Stimulated activated CD8-positive, alpha-beta memory T cell treated with anti-CD3 and anti-CD28 coated beads, Interleukin-7, amount 100 ng/mL, for 4 hours (primary cell): ENCODE data around the gene SREK1.

Experiments
- DNase-seq, 2 donors: peaks; one replicate each; pipeline ENCODE4 v3.0.0-alpha.2; 2020; ENCODE audit warnings: low read depth in 2 of 2

The SREK1 gene

DNA sequence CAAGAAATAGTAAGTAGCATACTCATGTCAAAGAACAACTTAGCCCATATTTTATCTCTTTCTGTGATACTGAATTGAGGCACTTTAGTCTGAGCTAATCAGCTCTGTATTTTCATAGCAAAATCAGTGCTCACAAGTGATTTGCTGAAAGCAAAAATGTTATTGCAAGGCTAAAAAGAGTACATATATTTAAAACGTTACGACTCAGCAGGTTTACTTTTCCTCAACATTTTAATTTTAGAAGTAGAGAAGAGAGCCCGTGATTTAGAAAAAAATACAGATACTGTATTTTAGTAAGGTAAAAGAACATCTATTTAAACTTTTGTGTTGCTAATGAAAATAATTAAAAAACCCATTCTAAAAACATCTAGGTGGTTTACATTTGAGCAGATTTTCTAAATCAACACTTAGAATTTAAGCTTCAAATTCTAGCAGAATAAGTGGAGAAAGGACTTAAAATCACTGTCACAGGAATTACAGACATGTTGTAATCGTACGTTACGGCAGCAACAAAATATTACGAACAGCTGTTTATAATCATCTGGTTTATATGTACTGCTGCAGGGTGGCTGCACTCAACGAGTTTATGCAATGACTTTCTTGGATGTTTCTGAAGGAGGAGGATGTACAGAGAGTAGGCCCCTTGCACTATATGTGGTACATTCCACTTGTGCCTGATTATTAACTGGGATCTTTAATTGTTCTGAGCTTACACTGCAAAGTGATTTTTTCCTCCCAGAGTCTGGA lies 20.1 kb downstream of the SREK1 start:
- no peak for DNase-seq

DNA sequence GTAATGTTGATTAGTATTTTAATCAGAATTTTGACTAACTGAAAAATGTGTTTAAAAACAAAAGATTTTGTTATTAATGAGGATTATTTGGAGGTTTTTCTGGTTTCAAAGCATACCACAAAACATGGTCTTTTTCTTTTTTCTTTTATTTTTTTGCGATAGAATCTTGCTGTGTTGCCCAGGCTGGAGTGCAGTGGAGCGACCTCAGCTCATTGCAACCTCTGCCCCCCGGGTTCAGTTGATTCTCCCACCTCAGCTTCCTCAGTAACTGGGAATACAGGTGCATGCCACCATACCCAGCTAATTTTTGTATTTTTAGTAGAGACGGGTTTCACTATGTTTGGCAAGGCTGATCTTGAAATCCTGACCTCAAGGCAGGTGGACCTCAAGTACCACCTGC lies 24.1 kb downstream of the SREK1 start:
- DNase-seq, result no peak

DNA sequence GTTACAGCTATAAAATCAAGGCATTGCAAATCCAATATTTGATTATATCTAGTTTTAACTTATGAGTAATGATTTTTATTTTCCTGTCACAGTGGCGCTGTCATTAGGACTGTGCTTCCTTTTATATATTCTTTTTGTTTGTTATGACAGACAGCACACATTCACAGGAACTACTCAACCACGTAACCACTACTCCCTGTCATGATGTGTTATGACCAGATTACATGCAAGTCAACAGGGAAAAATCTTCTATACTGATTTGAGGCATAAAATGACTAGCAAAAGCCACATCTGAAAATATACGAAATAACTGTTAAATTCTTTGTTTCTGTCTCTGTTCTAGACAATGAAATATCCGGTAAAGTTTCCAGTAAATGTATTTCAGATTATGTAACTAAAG lies 25.4 kb downstream of the SREK1 start:
- no peak for DNase-seq

DNA sequence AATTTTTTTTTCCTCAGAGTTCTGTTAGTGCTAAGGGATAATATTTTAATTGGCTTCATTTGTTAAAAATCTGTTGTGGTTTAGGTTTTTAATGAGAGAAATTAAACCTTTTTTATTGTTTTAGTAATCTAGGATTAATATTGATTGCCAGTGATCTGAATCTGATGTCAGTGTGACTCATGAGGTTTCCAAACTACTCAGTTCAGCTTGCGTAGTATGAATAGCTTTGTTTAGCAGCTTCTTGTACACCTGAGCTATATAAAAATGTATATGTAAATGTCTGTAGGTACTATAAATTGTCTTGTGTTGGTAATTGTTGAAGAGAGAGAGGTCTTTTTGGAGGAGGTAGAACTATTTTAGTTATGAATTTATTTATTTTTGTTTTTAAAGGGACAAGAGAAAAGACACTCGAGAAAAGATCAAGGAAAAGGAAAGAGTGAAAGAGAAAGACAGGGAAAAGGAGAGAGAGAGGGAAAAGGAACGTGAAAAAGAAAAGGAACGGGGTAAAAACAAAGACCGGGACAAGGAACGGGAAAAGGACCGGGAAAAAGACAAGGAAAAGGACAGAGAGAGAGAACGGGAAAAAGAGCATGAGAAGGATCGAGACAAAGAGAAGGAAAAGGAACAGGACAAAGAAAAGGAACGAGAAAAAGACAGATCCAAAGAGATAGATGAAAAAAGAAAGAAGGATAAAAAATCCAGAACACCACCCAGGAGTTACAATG lies 26.3 kb downstream of the SREK1 start:
- no peak for DNase-seq

DNA sequence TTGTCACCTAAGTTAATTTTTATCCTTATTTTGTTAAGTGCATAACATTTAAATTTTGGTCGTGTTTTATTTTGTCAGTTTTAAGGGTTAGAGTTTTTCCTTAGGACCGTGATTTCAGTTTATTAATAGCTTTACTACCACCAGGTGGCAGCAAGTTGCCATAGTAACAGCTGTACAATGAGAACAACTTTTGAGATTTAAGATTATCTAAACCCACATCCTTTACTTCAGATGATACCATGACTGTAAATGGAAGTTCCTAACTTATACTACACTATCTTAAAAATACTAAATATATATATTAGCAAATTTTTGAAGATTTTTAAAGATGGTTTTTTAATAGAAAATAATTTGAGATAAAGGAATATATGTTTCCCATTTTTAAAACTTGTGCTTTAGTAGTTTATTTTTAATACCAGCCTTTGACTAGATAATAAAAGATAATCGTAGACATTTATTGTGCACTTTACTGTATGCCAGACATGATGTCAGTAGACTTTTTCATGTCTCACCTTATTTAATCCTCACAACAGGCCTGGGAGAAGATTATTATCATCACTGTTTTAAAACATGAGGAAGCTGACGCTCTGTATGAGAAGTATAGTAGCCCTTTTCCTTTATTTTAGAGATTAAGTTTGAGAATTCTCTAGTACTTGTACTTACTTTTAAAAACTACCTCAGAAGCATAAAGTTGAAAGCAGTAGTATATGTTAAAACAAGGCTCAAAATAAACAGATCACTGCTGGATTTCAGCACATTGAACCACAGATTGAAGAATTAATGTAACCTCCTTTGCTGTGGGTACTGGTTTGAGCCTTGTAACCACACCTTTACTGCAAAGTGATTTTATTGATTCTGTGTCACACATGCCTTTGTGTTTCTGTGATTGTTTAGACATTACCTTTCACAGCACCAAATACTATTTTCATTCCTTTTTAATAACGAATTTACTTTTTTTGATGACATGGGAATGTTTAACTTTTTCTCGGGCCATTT lies 27.5 kb downstream of the SREK1 start:
- DNase-seq, result peak; percentile 11 to 41

DNA sequence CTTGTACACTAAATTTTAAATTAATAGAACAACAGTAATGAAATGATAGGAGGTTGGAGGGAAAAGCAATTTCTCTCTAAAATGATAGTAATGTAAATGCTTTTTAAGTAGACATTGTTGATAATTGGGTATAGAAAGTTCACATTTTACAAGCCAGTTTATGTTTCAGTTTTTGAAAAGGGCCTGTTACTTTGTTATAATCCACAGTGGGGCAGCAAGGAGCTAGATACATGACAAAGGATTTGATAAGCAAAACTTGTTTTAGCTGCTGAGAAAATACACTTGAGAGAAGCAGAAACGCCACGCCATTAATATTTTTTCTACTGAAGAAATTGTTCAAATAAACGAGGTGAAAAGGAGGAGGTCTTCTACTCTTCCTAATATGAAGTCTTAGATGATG lies 30.2 kb downstream of the SREK1 start:
- no peak for DNase-seq

DNA sequence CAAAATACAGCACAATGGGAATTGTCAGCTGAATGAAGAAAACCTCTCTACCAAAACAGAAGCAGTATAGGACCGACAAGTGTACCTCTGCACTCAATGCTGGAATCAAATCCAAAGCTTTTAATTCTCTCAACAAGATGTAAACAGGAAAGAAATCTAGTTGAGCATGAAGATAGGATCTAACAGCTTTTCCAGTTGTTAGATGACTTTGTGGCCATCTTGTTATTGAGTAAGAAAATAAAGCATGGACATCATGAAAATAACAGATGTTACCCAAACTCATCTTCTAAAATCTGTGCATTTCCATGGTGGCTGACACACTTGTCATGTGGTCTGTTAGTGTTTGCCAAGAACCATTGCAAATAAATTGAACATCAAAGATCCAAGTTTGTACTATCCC lies 34.7 kb downstream of the SREK1 start:
- no peak for DNase-seq

DNA sequence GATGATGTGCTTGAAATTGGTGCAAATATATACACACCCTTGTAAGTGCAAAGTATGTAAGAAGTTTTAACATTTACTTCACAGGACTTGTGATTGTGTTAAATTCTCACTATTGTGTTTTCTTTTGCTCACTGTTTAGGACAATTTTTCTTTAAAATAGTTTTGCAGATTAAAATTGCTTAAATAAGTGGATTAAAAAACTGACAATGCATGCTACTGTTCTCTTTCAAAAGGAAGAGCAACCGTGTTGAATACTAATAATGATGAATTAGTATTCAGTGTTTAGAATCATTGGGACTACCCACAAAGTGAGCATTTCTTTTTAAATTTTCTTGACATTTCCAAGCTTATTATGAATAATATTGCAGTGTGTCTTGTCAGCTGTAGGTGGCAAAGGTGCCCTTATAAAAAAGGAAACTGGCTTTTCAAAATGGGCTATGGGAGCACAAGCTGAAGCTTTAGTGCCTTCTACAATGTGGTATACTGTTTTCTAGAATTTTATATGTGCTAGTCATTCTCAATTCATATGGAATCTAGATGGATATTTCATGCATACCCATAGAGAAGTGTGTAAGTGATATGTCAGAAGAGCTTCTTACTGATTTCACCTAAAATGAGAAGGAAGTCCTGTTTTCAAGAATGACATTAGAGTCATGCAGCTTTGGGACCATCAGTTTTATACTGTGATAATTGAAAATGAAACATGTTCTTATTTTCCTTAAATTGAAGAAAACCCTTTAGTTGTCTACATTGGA lies 35.4 kb downstream of the SREK1 start:
- no peak for DNase-seq

DNA sequence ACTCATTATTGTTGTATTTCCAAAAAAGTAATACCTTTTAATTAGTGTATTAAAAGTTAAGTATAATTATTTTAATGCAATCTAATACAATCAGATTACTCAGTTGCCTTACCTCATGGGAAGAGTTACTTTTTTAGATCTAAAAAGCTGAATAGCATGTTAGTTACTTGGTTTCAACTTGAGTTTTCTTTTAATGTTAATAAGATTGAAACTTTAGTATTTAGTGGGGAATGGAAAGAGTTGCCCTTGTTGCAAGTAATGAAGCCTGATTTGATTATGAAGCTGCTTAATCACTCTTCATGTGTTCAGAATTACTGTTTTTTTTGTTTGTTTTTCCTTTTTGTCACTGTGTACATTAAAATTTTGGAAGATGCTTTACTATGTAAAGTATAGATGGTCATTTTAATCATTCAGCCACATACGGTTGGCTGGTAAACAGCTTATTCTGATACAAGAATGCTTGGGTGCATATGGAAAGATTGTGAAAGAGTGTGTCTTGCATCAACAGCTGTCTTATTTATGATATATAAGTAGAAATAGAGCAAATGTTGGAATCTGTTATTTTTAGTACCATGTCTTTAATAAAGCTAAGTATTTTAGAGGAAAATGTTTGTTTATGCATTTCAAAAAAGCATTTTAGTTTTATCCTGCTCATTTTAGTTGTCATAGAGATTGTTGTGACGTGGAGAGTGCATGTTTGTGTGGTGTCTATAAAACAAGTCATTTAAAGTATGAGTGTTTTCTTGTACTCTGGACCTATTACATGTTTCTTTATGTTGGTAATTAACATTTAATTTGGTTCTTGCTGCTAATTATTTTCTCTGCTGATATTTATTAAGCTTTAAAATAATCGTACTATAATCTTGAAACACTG lies 36.4 kb downstream of the SREK1 start:
- no peak for DNase-seq

DNA sequence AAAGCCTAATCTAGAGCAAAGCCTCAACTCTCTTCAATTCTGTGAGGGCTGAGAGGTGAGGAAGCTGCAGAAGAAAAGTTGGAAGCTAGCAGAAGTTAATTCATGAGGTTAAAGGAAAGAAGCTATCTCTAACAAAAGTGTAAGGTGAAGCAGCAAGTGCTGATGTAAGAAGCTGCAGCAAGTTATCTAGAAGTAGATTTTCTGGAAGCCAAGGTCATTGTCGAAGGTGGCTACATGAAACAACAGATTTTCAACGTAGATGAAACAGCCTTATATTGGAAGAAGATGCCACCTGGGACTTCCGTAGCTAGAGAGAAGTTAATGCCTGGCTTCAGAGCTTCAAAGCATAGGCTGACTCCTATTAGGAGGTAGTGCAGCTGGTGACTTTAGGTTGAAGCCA lies 42.0 kb downstream of the SREK1 start:
- DNase-seq, result no peak

DNA sequence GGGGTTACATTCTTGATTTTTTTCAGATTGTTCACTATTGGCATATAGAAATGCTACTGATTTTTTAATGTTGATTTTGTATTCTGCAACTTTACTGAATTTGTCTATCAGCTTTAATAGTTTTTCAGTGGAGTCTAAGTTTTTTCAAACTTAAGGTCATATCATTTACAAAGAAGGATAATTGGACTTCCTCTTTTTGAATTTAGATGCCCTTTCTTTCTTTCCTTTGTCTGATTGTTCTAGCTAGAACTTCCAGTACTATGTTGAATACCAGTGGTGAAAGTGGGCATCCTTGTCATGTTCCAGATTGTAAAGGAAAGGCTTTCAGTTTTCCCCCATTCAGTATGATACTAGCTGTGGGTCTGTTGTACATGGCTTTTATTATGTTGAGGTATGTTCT lies 49.3 kb downstream of the SREK1 start:
- no peak for DNase-seq

DNA sequence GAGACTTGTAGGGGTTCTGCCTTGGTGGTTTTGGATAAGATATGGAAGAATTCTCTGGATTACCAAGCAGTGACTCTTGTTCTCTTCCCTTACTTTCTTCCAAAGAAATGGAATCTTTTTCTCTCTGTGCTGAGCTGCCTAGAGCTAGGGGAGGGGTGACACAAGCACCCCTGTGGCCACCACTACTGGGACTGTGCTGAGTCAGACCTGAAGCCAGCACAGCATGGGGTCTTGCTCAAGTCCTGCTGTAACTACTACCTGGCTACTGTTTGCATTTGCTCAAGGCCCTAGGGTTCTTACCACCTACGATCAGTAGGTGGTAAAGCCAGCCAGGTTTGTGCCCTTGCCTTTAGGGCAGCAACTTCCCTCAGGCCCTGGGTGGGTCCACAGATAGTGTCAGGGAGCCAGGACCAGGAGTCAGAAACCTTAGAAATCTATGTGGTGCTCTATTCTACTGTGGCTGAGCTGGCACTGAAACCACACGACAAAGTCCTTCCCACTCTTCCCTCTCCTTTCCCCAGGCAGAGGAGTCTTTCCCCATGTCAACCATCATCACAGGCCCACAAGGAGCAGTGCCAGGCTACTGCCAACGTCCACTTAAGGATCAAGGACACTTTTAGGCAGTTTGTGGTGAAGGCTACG lies 53.8 kb downstream of the SREK1 start:
- DNase-seq, result no peak

DNA sequence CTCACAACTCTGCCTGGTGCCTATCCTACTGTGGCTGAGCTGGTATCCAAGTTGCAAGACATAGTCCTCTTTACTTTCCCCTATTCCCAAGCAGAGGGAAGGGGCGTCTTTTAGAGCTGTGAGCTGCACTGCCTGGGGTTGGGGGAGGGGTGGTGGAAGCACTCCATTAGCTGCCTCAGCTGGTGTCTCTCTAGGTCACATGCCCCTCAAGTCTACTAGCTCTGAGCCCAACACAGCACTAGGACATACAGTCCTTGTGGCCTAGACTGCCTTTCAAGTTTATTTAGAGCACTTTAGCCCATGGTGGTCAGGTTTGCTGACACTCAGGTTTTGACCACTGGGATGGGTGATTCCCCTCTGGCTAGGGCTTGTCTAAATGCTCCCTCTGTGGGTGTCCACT lies 54.7 kb downstream of the SREK1 start:
- no peak for DNase-seq

DNA sequence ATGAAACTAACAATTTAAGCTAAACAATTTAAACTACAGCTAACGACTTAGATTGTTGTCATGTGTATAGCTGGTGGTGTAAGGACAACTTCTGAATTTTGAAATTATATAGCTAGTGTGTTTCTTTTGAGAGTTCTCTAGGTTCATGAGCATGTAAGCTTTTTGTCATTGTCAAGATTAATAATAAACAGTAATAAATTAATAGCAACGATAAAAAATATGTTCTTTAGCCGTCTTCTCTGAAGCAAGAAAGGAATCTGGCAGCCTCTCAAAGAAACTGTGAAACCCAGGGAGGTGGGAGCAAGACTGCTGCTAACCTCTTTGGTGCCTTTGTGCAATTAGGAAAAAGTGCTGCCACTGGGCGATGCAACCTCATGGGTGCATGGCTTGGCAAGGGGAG lies 59.4 kb downstream of the SREK1 start:
- no peak for DNase-seq

DNA sequence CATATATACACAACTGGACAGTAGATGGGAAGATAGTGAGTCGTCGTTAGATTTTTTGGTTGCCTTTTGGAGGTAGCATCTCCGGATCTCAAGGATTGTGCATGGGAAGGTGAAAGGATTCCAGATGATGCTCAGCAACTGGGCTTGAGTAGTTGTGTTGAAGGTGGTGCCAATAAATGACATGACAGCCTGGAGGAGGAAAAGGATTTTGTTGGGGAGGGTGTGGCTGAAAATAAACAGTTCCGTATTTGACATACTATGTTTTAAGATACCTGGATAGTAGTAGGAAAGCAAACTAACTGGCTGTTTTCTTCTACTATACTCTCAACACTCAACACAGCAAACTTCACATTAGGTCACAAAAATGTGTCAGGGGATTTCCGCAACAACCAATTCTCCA lies 62.4 kb downstream of the SREK1 start:
- DNase-seq, result no peak

DNA sequence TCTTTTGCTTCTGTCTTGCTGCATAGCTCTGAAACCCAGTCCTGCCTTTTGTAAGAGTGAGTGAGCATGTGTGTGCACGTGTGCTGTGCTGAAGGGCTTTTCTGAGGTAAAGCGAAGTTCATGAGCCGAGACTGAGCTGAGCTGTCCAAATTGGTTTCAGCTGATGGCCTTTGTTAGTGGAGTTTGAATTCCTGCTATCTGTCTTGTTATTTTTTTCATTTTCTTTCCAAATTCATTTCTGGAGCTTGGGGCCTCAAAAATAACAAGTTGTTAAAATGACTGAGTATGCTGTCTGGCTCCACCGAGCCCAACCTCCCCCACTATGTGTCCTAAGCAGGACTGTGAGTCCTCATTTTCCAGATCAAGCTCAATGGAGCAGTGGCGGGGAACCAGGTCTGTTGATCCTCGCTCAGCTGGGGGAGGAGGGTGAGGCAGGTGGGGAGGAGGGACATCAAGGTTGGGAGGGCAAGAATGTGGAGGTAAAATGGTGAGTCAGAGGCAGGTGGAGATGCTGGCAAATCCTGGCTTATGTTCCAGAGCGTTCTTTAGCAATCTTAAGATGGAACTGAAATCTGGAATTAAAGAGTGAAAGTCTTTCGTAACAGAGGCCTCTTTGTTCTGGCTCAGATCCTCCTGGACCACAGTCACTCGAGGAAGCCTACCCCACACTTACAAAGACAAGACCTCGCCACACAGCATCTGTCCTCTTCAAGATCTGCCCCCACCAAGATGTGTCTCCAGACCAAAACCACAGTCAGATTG lies 63.9 kb downstream of the SREK1 start:
- DNase-seq, result no peak

DNA sequence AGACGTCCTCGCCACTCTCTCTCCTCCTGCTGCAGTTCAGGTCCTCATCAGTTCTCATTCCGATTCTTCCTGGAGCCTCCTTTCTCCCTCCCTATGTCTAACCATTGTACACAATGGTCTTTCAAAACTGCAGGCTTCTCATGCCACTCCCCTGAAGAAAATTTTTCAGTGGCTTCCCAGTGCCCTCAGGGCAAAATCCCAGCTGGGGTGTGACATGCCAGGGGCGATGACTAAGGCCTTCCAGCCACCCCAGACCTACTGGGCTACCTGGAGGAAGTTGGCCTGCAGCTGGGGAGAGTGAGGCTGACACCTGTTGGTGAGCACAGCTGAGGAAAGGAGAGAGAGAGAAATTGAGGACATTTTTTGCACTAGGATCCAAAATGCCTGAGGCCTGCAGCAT lies 65.2 kb downstream of the SREK1 start:
- no peak for DNase-seq

DNA sequence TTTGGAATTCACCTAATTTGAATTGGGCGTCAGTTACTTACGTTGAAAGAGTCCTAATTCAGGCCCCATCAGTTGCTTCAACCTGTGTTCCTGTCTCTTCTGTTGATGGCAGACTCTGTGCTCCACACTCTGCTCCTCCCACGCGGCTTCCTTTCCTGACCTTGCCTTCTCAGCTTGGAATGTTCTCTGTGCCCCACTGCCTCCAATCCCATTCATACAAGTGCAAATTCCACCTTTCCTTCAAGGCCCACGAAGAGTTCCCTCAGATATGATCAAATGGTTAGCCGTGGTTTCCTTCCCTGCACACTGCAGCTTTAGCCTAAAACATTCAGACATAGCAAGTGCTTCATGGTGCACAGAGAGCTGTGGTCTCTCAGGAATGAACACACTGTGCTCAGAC lies 65.7 kb downstream of the SREK1 start:
- DNase-seq, result no peak

DNA sequence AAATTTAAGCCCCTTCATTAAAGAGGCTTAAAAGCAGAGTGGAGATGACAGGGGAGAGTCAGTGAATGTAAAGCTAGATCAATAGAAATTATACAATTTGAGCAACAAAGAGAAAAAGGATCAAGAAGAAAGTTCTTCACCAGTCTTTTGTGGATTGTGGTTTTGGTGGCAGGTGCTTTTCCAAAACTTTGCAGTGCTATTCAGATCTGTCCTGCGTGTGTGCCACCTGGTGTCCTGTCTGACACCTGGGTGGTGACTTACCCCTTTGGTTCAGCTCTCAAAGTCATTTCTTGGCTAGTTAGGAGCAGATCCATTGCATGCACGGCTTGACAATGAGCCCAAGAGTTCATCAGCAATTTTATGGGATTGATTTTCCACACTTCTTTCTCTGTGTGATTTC lies 69.4 kb downstream of the SREK1 start:
- no peak for DNase-seq
